OCI-LY7 (cell line): ENCODE results near the gene ZNF124. TPM values are rescaled to one million over a fixed set of nuclear protein-coding genes. Genes with fewer than 3 reads are reported as not detected.
"Not testable (repeated sequence)": the region's sequence is repeated elsewhere in the genome, so short reads cannot be mapped to it uniquely, and the experiment has no call there.

Experiments used
- BruUV-seq: library from RNA; stranded (reverse); fragments of 400-500 nt; replicated peaks from 2 replicates; lab custom pipeline; 2021; lab: Mats Ljungman, UMichigan
- CTCF ChIA-PET: fragments of 300-600 bp; sonication (Branson Sonifier 250); formaldehyde crosslinking; loops from one replicate; lab custom pipeline; 2022; ENCODE audit warnings: antibody characterized with exemption; ENCODE audit not compliant: unreplicated experiment; lab: Charles Lee
- POLR2A ChIA-PET: fragments of 300-600 bp; sonication (Branson Sonifier 250); formaldehyde crosslinking; loops from one replicate; lab custom pipeline; 2022; ENCODE audit warnings: antibody characterized with exemption; lab: Charles Lee
- DNase-seq: peaks from one replicate; pipeline ENCODE4 v3.0.0-alpha.2; 2015; ENCODE audit warnings: low spot score
- H2AFZ ChIP-seq: fragments of 200-600 bp; sonication (generic), shearing (Covaris generic); 2 replicates; pipeline ENCODE4 v1.6.1; 2014; ENCODE audit warnings: mild to moderate bottlenecking, antibody characterized with exemption, low read length, moderate library complexity
- H3K27ac ChIP-seq: fragments of 200-600 bp; sonication (generic); 2 replicates; pipeline ENCODE4 v1.5.1; 2014; ENCODE audit warnings: mixed run types, low read depth, mild to moderate bottlenecking, moderate library complexity, low read length, inconsistent platforms; ENCODE audit not compliant: poor library complexity, severe bottlenecking
- H3K36me3 ChIP-seq: fragments of 200-600 bp; sonication (generic); 2 replicates; pipeline ENCODE4 v1.6.1; 2014; ENCODE audit warnings: mild to moderate bottlenecking, antibody characterized with exemption, low read length, moderate library complexity, mixed read lengths; ENCODE audit not compliant: insufficient read depth
- H3K4me1 ChIP-seq: fragments of 200-600 bp; sonication (generic); 2 replicates; pipeline ENCODE4 v1.5.1; 2014; ENCODE audit warnings: mild to moderate bottlenecking, low read length; ENCODE audit not compliant: insufficient read depth, poor library complexity, severe bottlenecking
- H3K4me2 ChIP-seq: fragments of 200-600 bp; sonication (generic); 2 replicates; pipeline ENCODE4 v1.6.1; 2014; ENCODE audit warnings: mild to moderate bottlenecking, low read length
- H3K4me3 ChIP-seq: fragments of 200-600 bp; sonication (generic); 2 replicates; pipeline ENCODE4 v1.5.1; 2014; ENCODE audit warnings: mild to moderate bottlenecking, low read depth, low read length; ENCODE audit not compliant: poor library complexity, severe bottlenecking
- H3K79me2 ChIP-seq: fragments of 200-600 bp; sonication (generic); 2 replicates; pipeline ENCODE4 v1.6.1; 2016; ENCODE audit warnings: low read depth, mild to moderate bottlenecking, low read length, moderate library complexity, mixed read lengths; ENCODE audit not compliant: insufficient read depth
- H3K9me2 ChIP-seq: fragments of 200-600 bp; sonication (generic); 2 replicates; pipeline ENCODE4 v1.6.1; 2016; ENCODE audit warnings: mild to moderate bottlenecking, low read length, mixed read lengths; ENCODE audit not compliant: insufficient read depth
- H3K9me3 ChIP-seq: fragments of 200-600 bp; sonication (generic); 2 replicates; pipeline ENCODE4 v1.6.1; 2014; ENCODE audit warnings: mild to moderate bottlenecking, mixed run types, low read length, mixed read lengths
- H4K20me1 ChIP-seq: fragments of 200-600 bp; sonication (generic); 2 replicates; pipeline ENCODE4 v1.6.1; 2014; ENCODE audit warnings: mild to moderate bottlenecking, antibody characterized with exemption, low read length, moderate library complexity, mixed read lengths; ENCODE audit not compliant: insufficient read depth
- CTCF ChIP-seq: fragments of 200-600 bp; sonication (generic); conservative IDR thresholded peaks from 2 replicates; pipeline ENCODE4 v1.5.1; 2014; ENCODE audit warnings: mild to moderate bottlenecking, antibody characterized with exemption, low read length, moderate library complexity, mixed read lengths
- EZH2phosphoT487 ChIP-seq: fragments of 200-600 bp; sonication (generic); IDR thresholded peaks from 2 replicates; pipeline ENCODE4 v1.6.1; 2018; ENCODE audit warnings: low read depth, borderline replicate concordance, mild to moderate bottlenecking, mixed run types, antibody characterized with exemption, low read length, moderate library complexity, mixed read lengths
- intact Hi-C: fragments of 100-400 bp; cut with micrococcal nuclease; formaldehyde crosslinking; loops from one replicate; pipeline ENCODE4 v1.10.0; 2022; ENCODE audit not compliant: unreplicated experiment
- total RNA-seq, 2 experiments: library from RNA; depleted of rRNA in 1 of 2; stranded (reverse); fragments of >200 nt in 1 of 2; shearing (Covaris generic) in 1 of 2; gene quantifications; 2 replicates each; pipeline ENCODE4 v1.2.3, GENCODE V29; 2014 to 2022

ZNF124 gene
- total RNA-seq, 2 experiments from 2014 or later, result 29.0 to 33.3 TPM

GRCh38 chr1:247164694-247165093 lies 7.1 kb downstream of the ZNF124 start:
- H3K4me3 ChIP-seq, result no peak overlapping the region
- no peak for DNase-seq
- no peak overlapping the region for H2AFZ ChIP-seq
- BruUV-seq, result no TSS peak
- CTCF ChIA-PET, result no interaction called here
- peaks cover 82% of the 10 kb centered on the region for H3K36me3 ChIP-seq
- H3K9me2 ChIP-seq, result no peaks in the 10 kb centered on the region
- peaks cover 95% of the 10 kb centered on the region for H3K79me2 ChIP-seq
- TF ChIP-seq CTCF, result no peak
- no peak for TF ChIP-seq EZH2phosphoT487
- POLR2A ChIA-PET, result interaction anchor here (0.7 kb wide), 1 partner anchor 245 kb away, joined by 3 read pairs; no protein-coding TSS in a partner anchor
- no peaks in the 10 kb centered on the region for H4K20me1 ChIP-seq
- intact Hi-C loops, result no loop called here
- peaks cover 80% of the 10 kb centered on the region for H3K9me3 ChIP-seq
- no peak overlapping the region for H3K27ac ChIP-seq
- no peak overlapping the region for H3K4me2 ChIP-seq
- no peaks in the 10 kb centered on the region for H3K4me1 ChIP-seq

- H4K20me1 ChIP-seq, result no peaks in the 10 kb centered on the region
- H3K9me2 ChIP-seq, result no peaks in the 10 kb centered on the region
- no peak for TF ChIP-seq CTCF
- no peak for TF ChIP-seq EZH2phosphoT487
- no peak overlapping the region for H3K27ac ChIP-seq
- H3K79me2 ChIP-seq, result peaks cover 25% of the 10 kb centered on the region
- no TSS peak for BruUV-seq
- ChIA-PET POLR2A (no interaction called here), CTCF (no interaction called here)
- DNase-seq, result no peak
- peaks cover 94% of the 10 kb centered on the region for H3K36me3 ChIP-seq
- no peak overlapping the region for H3K4me2 ChIP-seq
- H3K4me3 ChIP-seq, result no peak overlapping the region
- H3K9me3 ChIP-seq, result peaks cover 77% of the 10 kb centered on the region
- intact Hi-C loops, result no loop called here
- no peaks in the 10 kb centered on the region for H3K4me1 ChIP-seq
- H2AFZ ChIP-seq, result no peak overlapping the region
Observed at GRCh38 chr1:247156787-247157232, 15.0 kb downstream of the ZNF124 start.

GRCh38 chr1:247147781-247148180 lies 24.0 kb downstream of the ZNF124 start:
- Histone ChIP-seq H3K79me2 (no peaks in the 10 kb centered on the region; the same call in 1 of the 2 replicates), H3K4me2 (no peak overlapping the region), H3K27ac (no peak overlapping the region), H2AFZ (no peak overlapping the region), H3K4me3 (no peak overlapping the region), H3K4me1 (no peaks in the 10 kb centered on the region), H4K20me1 (no peaks in the 10 kb centered on the region), H3K36me3 (peaks cover 87% of the 10 kb centered on the region), H3K9me2 (no peaks in the 10 kb centered on the region), H3K9me3 (peaks cover 44% of the 10 kb centered on the region)
- TF ChIP-seq EZH2phosphoT487, result no peak
- no peak for TF ChIP-seq CTCF
- intact Hi-C loops, result no loop called here
- no TSS peak for BruUV-seq
- POLR2A ChIA-PET, result no interaction called here
- CTCF ChIA-PET, result no interaction called here
- no peak for DNase-seq

GRCh38 chr1:247147120-247147519 lies 24.7 kb downstream of the ZNF124 start:
- H4K20me1 ChIP-seq, DNase-seq, H3K27ac ChIP-seq, H3K4me2 ChIP-seq, BruUV-seq, H3K4me1 ChIP-seq, H2AFZ ChIP-seq, H3K4me3 ChIP-seq, H3K79me2 ChIP-seq, CTCF ChIA-PET, intact Hi-C loops, H3K9me2 ChIP-seq: not testable (repeated sequence)
- Histone ChIP-seq H3K36me3 (peaks cover 87% of the 10 kb centered on the region), H3K9me3 (peaks cover 44% of the 10 kb centered on the region)
- POLR2A ChIA-PET, result interaction anchor here (0.5 to 1.0 kb wide), 7 partner anchors 8 to 1470 kb away, joined by 3 to 5 read pairs (median 3); no protein-coding TSS in a partner anchor
